Stomach (tissue), 4 donors: ENCODE results near the gene CD46.

ENCODE experiments used
- POLR2A ChIP-seq, 4 donors: fragments of 450-650 bp; IDR thresholded peaks; one replicate each; pipeline ENCODE4 v1.6.1; 2016; ENCODE audit warnings: antibody characterized with exemption in 4 of 4, control low read depth in 2 of 4, mild to moderate bottlenecking in 1 of 4, moderate library complexity in 1 of 4
- TF ChIP-seq, protein P1 (sequence below), 7 experiments: fragments of 450-650 bp in 4 of 7; fragments of 200-600 bp in 3 of 7; sonication (generic) in 3 of 7; IDR thresholded peaks; one replicate each; pipeline ENCODE4 v1.5.1; 2016 to 2019; ENCODE audit warnings: antibody characterized with exemption in 7 of 7, control low read depth in 2 of 7, mild to moderate bottlenecking in 1 of 7

DNA sequence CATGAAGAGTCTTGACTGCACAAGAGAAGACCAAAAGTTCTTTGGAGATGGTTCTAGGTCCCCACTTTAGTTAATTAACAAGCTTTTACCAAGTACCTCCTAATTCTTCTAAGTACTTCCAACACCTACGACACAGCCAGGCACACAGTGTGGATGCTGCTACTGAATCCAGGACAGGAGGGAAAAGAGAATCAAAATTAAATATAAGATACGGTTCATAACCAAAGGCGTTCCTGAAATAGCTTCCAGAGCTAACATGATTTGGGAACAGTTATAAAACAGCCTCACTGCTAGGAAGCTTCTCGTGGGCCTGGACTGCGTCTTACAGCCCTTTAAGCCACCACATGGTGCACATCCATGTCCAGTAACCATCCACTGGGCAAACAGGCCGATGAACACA is 84.1 kb downstream of the CD46 start:
- TF ChIP-seq, protein P1, sequence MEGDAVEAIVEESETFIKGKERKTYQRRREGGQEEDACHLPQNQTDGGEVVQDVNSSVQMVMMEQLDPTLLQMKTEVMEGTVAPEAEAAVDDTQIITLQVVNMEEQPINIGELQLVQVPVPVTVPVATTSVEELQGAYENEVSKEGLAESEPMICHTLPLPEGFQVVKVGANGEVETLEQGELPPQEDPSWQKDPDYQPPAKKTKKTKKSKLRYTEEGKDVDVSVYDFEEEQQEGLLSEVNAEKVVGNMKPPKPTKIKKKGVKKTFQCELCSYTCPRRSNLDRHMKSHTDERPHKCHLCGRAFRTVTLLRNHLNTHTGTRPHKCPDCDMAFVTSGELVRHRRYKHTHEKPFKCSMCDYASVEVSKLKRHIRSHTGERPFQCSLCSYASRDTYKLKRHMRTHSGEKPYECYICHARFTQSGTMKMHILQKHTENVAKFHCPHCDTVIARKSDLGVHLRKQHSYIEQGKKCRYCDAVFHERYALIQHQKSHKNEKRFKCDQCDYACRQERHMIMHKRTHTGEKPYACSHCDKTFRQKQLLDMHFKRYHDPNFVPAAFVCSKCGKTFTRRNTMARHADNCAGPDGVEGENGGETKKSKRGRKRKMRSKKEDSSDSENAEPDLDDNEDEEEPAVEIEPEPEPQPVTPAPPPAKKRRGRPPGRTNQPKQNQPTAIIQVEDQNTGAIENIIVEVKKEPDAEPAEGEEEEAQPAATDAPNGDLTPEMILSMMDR (IDR thresholded peaks at IDR 0.05): no peak
- no peak for TF ChIP-seq POLR2A (IDR thresholded peaks at IDR 0.05)
